Endothelial cell of umbilical vein (primary cell): ENCODE measurements around the gene EZH1.

Source experiments
- CTCF ChIP-seq, 2 donors: IDR thresholded peaks; 1 replicate in 1 of 2; 2 replicates in 1 of 2; pipeline ENCODE4 v1.5.1; 2011; ENCODE audit warnings: low read length in 2 of 2, mild to moderate bottlenecking in 2 of 2, moderate library complexity in 2 of 2, control low read depth in 1 of 2, inconsistent platforms in 1 of 2, low read depth in 1 of 2; ENCODE audit not compliant: insufficient read depth in 1 of 2; ENCODE audit errors: extremely low read depth in 1 of 2
- EZH2 ChIP-seq: IDR thresholded peaks from 2 replicates; pipeline ENCODE4 v1.6.1; 2012; ENCODE audit warnings: borderline replicate concordance, low read depth, mild to moderate bottlenecking, moderate library complexity, low read length, inconsistent platforms; ENCODE audit not compliant: severe bottlenecking
- MYC ChIP-seq: IDR thresholded peaks from one replicate; pipeline ENCODE4 v1.6.1; 2011; ENCODE audit warnings: mild to moderate bottlenecking, low read depth, low read length

- TF ChIP-seq EZH2 (no peak), CTCF (IDR thresholded peaks at IDR 0.05; ENCODE audit: extremely low read depth in 1 of 2, insufficient read depth in 1 of 2, low read depth in 1 of 2, low read length in 2 of 2) (no peak), MYC (no peak)
These were observed 47.7 kb upstream of the EZH1 start for GRCh38 chr17:42792545-42792944.
